Left cardiac atrium (tissue), 4 donors: ENCODE measurements around the gene GPR157. TPM values are rescaled to one million over a fixed set of nuclear protein-coding genes. Genes with fewer than 3 reads are reported as not detected.
A peak's percentile ranks its signal among the peaks of the same experiment; 100 is the strongest.
"Not testable (repeated sequence)": the region's sequence is repeated elsewhere in the genome, so short reads cannot be mapped to it uniquely, and the experiment has no call there.

Source experiments
- ATAC-seq, 2 donors: fragments of 200-7000 bp; cut with Tn5 transposase; one replicate each; pipeline ENCODE4 v1.9.1; 2020; ENCODE audit warnings: mild to moderate bottlenecking in 2 of 2, moderate library complexity in 2 of 2
- DNase-seq: peaks from one replicate; pipeline ENCODE4 v3.0.0-alpha.2; 2020
- intact Hi-C, 2 donors: fragments of 100-400 bp; cut with DNase I; formaldehyde crosslinking; loops; one replicate each; pipeline versions ENCODE4 v1.14.1 to v1.15.1; 2022 to 2023
- total RNA-seq, 2 donors: library from RNA; stranded (reverse); fragmentation: NEBNext Ultra II Directional; extraction: Animal tissue kit (Norgen Biotek cat#: 25700); gene quantifications; one replicate each; pipeline ENCODE4 v1.2.1, GENCODE V29; 2021
- donor health status: DM: no; HTN: yes; CAD: no.
- donor health status: DM: no; HTN: yes; CAD: no; lungs with severe emphysema.
- donor health status: DM: yes; HTN: yes; CAD: no.
- donor health status: Dilated cardiomyopathy.

GPR157 gene
- total RNA-seq, 2 donors from 2014 or later: 18.8 to 40.6 TPM

- peak; percentile 42 for DNase-seq
- peak; percentile 59 to 73 for ATAC-seq
- intact Hi-C loops: loop anchor here in 1 of 2 donors (10.0 kb wide), 1 partner anchor 45 kb away; no protein-coding TSS in a partner anchor
Measured at GRCh38 chr1:9149837-9150581, 21.1 kb upstream of the GPR157 start.

GRCh38 chr1:9149151-9149550 is 20.2 kb upstream of the GPR157 start:
- intact Hi-C loops: loop anchor here in 1 of 2 donors (10.0 kb wide), 1 partner anchor 46 kb away; no protein-coding TSS in a partner anchor
- ATAC-seq: no peak
- DNase-seq: no peak

GRCh38 chr1:9146156-9146555 is 17.3 kb upstream of the GPR157 start:
- intact Hi-C loops: loop anchor here in 1 of 2 donors (10.0 kb wide), 1 partner anchor 49 kb away; no protein-coding TSS in a partner anchor
- no peak for DNase-seq
- no peak for ATAC-seq

GRCh38 chr1:9145714-9146113 is 16.8 kb upstream of the GPR157 start:
- ATAC-seq (no peak), DNase-seq (no peak)
- intact Hi-C loops: loop anchor here in 1 of 2 donors (10.0 kb wide), 1 partner anchor 49 kb away; no protein-coding TSS in a partner anchor

- ATAC-seq (no peak), DNase-seq (no peak)
- intact Hi-C loops: loop anchor here in 1 of 2 donors (10.0 kb wide), 1 partner anchor 50 kb away; no protein-coding TSS in a partner anchor
Measured at GRCh38 chr1:9145021-9145668, 16.2 kb upstream of the GPR157 start.

GRCh38 chr1:9144494-9144893 is 15.6 kb upstream of the GPR157 start:
- ATAC-seq, DNase-seq: not testable (repeated sequence)
- intact Hi-C loops: loop anchor here (5.0 to 10.0 kb wide), 2 partner anchors 50 to 53 kb away; no protein-coding TSS in a partner anchor

- DNase-seq: no peak
- intact Hi-C loops: loop anchor here (5.0 to 10.0 kb wide), 2 partner anchors 52 to 54 kb away; no protein-coding TSS in a partner anchor
- peak; percentile 30 to 65 for ATAC-seq
Measured at GRCh38 chr1:9143250-9143649, 14.3 kb upstream of the GPR157 start.

GRCh38 chr1:9139930-9140329 is 11.0 kb upstream of the GPR157 start:
- intact Hi-C loops: loop anchor here (5.0 to 10.0 kb wide), 2 partner anchors 55 to 57 kb away; no protein-coding TSS in a partner anchor
- ATAC-seq (no peak), DNase-seq (no peak)

- DNase-seq: no peak
- intact Hi-C loops: no loop called here
- no peak for ATAC-seq
Measured at GRCh38 chr1:9136932-9137331, 8.0 kb upstream of the GPR157 start.

- intact Hi-C loops: no loop called here
- DNase-seq (no peak), ATAC-seq (peak in 1 of 2 donors; percentile 72)
Measured at GRCh38 chr1:9135073-9135836, 6.4 kb upstream of the GPR157 start.

GRCh38 chr1:9133870-9134585 is 5.1 kb upstream of the GPR157 start:
- no peak for DNase-seq
- intact Hi-C loops: no loop called here
- no peak for ATAC-seq

GRCh38 chr1:9129266-9130041 is 552 bp upstream of the GPR157 start:
- ATAC-seq: peak; percentile 73 to 88
- DNase-seq: peak; percentile 92
- intact Hi-C loops: no loop called here

GRCh38 chr1:9128166-9128519 is 759 bp downstream of the GPR157 start:
- ATAC-seq (peak; percentile 20 to 38), DNase-seq (peak; percentile 57)
- intact Hi-C loops: no loop called here

- intact Hi-C loops: no loop called here
- no peak for ATAC-seq
Measured at GRCh38 chr1:9127395-9128165, 1.3 kb downstream of the GPR157 start.

GRCh38 chr1:9126511-9126910 is 2.4 kb downstream of the GPR157 start:
- intact Hi-C loops: no loop called here
- no peak for DNase-seq
- ATAC-seq: no peak

More at GRCh38 chr1:9127395-9128165, 1.3 kb downstream of the GPR157 start:
- DNase-seq: no peak

- DNase-seq, ATAC-seq, intact Hi-C loops: not testable (repeated sequence)
Measured at GRCh38 chr1:9125847-9126246, 3.1 kb downstream of the GPR157 start.

- DNase-seq: no peak
- intact Hi-C loops: no loop called here
- ATAC-seq: no peak
Measured at GRCh38 chr1:9125325-9125724, 3.6 kb downstream of the GPR157 start.
